GM23338 (cell line): ENCODE measurements around the gene GHRL. TPM values are rescaled to one million over a fixed set of nuclear protein-coding genes. Genes with fewer than 3 reads are reported as not detected.

ENCODE experiments used
- ATAC-seq: fragments of 200-7000 bp; cut with Tn5 transposase; 3 replicates; pipeline ENCODE4 v1.9.1; 2020
- DNase-seq: peaks from one replicate; pipeline ENCODE4 v3.0.0-alpha.2; 2015; ENCODE audit warnings: low spot score
- H2AFZ ChIP-seq: fragments of 200-600 bp; sonication (generic); 2 replicates; pipeline ENCODE4 v1.8.0; 2016; ENCODE audit warnings: antibody characterized with exemption, mild to moderate bottlenecking, moderate library complexity
- H3F3A ChIP-seq: fragments of 200-600 bp; sonication (generic); replicated peaks from 2 replicates; pipeline ENCODE4 v1.8.0; 2017; ENCODE audit warnings: antibody characterized with exemption, mixed run types, low read depth
- H3K27ac ChIP-seq: fragments of 200-600 bp; sonication (generic); 2 replicates; pipeline ENCODE4 v1.6.1; 2016; ENCODE audit warnings: low read depth
- H3K27me3 ChIP-seq: fragments of 200-600 bp; sonication (generic); 2 replicates; pipeline ENCODE4 v1.8.0; 2016; ENCODE audit warnings: mild to moderate bottlenecking, mixed run types, moderate library complexity; ENCODE audit not compliant: insufficient read depth
- H3K36me3 ChIP-seq: fragments of 200-600 bp; sonication (generic); 2 replicates; pipeline ENCODE4 v1.8.0; 2016; ENCODE audit warnings: mild to moderate bottlenecking; ENCODE audit not compliant: insufficient read depth
- H3K4me1 ChIP-seq: fragments of 200-600 bp; sonication (generic); 2 replicates; pipeline ENCODE4 v1.8.0; 2016; ENCODE audit warnings: mild to moderate bottlenecking, moderate library complexity; ENCODE audit not compliant: insufficient read depth
- H3K4me2 ChIP-seq: fragments of 200-600 bp; sonication (generic); 2 replicates; pipeline ENCODE4 v1.7.1; 2017; ENCODE audit warnings: mixed run types
- H3K4me3 ChIP-seq: fragments of 200-600 bp; sonication (generic); 2 replicates; pipeline ENCODE4 v1.6.1; 2016; ENCODE audit warnings: mixed run types
- H3K79me2 ChIP-seq: fragments of 200-600 bp; sonication (generic); replicated peaks from 2 replicates; pipeline ENCODE4 v1.8.0; 2017; ENCODE audit warnings: mild to moderate bottlenecking; ENCODE audit not compliant: insufficient read depth
- H3K9me2 ChIP-seq: fragments of 200-600 bp; sonication (generic); 2 replicates; pipeline ENCODE4 v1.8.0; 2017; ENCODE audit not compliant: insufficient read depth
- H4K20me1 ChIP-seq: fragments of 200-600 bp; sonication (generic); replicated peaks from 2 replicates; pipeline ENCODE4 v1.8.0; 2017; ENCODE audit warnings: mild to moderate bottlenecking; ENCODE audit not compliant: insufficient read depth
- H3K27ac Mint-ChIP-seq: 2 replicates; pipeline ENCODE4 v1.8.0; 2020; ENCODE audit warnings: inconsistent platforms, mild to moderate bottlenecking, moderate library complexity, mixed read lengths
- H3K27me3 Mint-ChIP-seq: 3 replicates; pipeline ENCODE4 v1.8.0; 2022; ENCODE audit warnings: low read depth, mild to moderate bottlenecking, moderate library complexity, mixed read lengths, inconsistent platforms; ENCODE audit not compliant: insufficient read depth, poor library complexity
- H3K36me3 Mint-ChIP-seq: 3 replicates; pipeline ENCODE4 v1.8.0; 2021; ENCODE audit warnings: low read depth, mild to moderate bottlenecking, inconsistent platforms, moderate library complexity, mixed read lengths
- H3K4me1 Mint-ChIP-seq: 3 replicates; pipeline ENCODE4 v1.8.0; 2020; ENCODE audit warnings: mild to moderate bottlenecking, inconsistent platforms, mixed read lengths
- H3K4me3 Mint-ChIP-seq: 3 replicates; pipeline ENCODE4 v1.8.0; 2021; ENCODE audit warnings: moderate library complexity, mild to moderate bottlenecking, inconsistent platforms, mixed read lengths
- H3K9me3 Mint-ChIP-seq: 3 replicates; pipeline ENCODE4 v1.8.0; 2020; ENCODE audit warnings: moderate library complexity, mild to moderate bottlenecking, inconsistent platforms, mixed read lengths
- CREB1 ChIP-seq: fragments of 250-450 bp; sonication (Bioruptor Pico); IDR thresholded peaks from 2 replicates; pipeline ENCODE4 v1.5.0; 2020; ENCODE audit warnings: low read depth, mild to moderate bottlenecking, moderate library complexity
- EZH2 ChIP-seq: fragments of 200-600 bp; sonication (generic); IDR thresholded peaks from one replicate; pipeline ENCODE4 v1.8.0; 2017; ENCODE audit warnings: antibody characterized with exemption, mild to moderate bottlenecking, low read depth; ENCODE audit not compliant: unreplicated experiment
- EZH2phosphoT487 ChIP-seq: fragments of 200-600 bp; sonication (generic); IDR thresholded peaks from one replicate; pipeline ENCODE4 v1.8.1; 2018; ENCODE audit warnings: antibody characterized with exemption; ENCODE audit not compliant: unreplicated experiment
- JUNB ChIP-seq: IDR thresholded peaks from one replicate; pipeline ENCODE4 v1.6.1; 2016; ENCODE audit warnings: antibody characterized with exemption; ENCODE audit not compliant: unreplicated experiment
- NANOG ChIP-seq: IDR thresholded peaks from 2 replicates; pipeline ENCODE4 v1.6.1; 2016; ENCODE audit warnings: antibody characterized with exemption, borderline replicate concordance
- POLR2AphosphoS5 ChIP-seq: IDR thresholded peaks from 2 replicates; pipeline ENCODE4 v1.6.1; 2016; ENCODE audit warnings: antibody characterized with exemption, low read depth
- STAT1 ChIP-seq: IDR thresholded peaks from one replicate; pipeline ENCODE4 v1.6.1; 2016; ENCODE audit warnings: antibody characterized with exemption; ENCODE audit not compliant: unreplicated experiment
- ZNF114 ChIP-seq: fragments of 250-450 bp; sonication (Bioruptor Pico); IDR thresholded peaks from 2 replicates; pipeline ENCODE4 v1.5.0; 2020; ENCODE audit warnings: mild to moderate bottlenecking, moderate library complexity
- ZNF331 ChIP-seq: fragments of 250-450 bp; sonication (Bioruptor Pico); IDR thresholded peaks from 2 replicates; pipeline ENCODE4 v1.5.0; 2020; ENCODE audit warnings: low read depth, mild to moderate bottlenecking, moderate library complexity
- ZNF462 ChIP-seq: fragments of 250-450 bp; sonication (Bioruptor Pico); IDR thresholded peaks from 2 replicates; pipeline ENCODE4 v1.5.0; 2020; ENCODE audit warnings: mild to moderate bottlenecking, moderate library complexity
- polyA plus RNA-seq: library from polyadenylated mRNA; unstranded; fragments of >200 nt; fragmentation: Nextera tagmentation; extraction: Ambion mirVana; gene quantifications from 2 replicates; pipeline ENCODE4 v1.2.1, GENCODE V29; 2016
- total RNA-seq: library from RNA; depleted of rRNA; stranded (reverse); fragments of >200 nt; shearing (Covaris generic); gene quantifications from 2 replicates; pipeline ENCODE4 v1.2.3, GENCODE V29; 2014
- TF ChIP-seq, protein P1 (sequence below): IDR thresholded peaks from 2 replicates; pipeline ENCODE4 v1.6.1; 2016; ENCODE audit warnings: antibody characterized with exemption
- TF ChIP-seq, protein P2 (sequence below), 2 experiments: fragments of 200-600 bp in 1 of 2; sonication (generic) in 1 of 2; conservative IDR thresholded peaks; 2 replicates each; pipeline versions ENCODE4 v1.5.1 to v1.6.1; 2016 to 2017; ENCODE audit warnings: antibody characterized with exemption in 2 of 2, low read depth in 2 of 2, mild to moderate bottlenecking in 2 of 2, moderate library complexity in 1 of 2
- TF ChIP-seq, protein P3 (sequence below): IDR thresholded peaks from one replicate; pipeline ENCODE4 v1.6.1; 2018; ENCODE audit warnings: antibody characterized with exemption; ENCODE audit not compliant: unreplicated experiment

Gene GHRL
- total and polyA plus RNA-seq, 2 experiments from 2014 or later: 0.78 TPM; not detected in 1

- TF ChIP-seq NANOG: no peak
- TF ChIP-seq, protein P1, sequence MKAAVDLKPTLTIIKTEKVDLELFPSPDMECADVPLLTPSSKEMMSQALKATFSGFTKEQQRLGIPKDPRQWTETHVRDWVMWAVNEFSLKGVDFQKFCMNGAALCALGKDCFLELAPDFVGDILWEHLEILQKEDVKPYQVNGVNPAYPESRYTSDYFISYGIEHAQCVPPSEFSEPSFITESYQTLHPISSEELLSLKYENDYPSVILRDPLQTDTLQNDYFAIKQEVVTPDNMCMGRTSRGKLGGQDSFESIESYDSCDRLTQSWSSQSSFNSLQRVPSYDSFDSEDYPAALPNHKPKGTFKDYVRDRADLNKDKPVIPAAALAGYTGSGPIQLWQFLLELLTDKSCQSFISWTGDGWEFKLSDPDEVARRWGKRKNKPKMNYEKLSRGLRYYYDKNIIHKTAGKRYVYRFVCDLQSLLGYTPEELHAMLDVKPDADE: no peak
- no peak for TF ChIP-seq EZH2phosphoT487
- TF ChIP-seq EZH2: no peak
- TF ChIP-seq, protein P2, sequence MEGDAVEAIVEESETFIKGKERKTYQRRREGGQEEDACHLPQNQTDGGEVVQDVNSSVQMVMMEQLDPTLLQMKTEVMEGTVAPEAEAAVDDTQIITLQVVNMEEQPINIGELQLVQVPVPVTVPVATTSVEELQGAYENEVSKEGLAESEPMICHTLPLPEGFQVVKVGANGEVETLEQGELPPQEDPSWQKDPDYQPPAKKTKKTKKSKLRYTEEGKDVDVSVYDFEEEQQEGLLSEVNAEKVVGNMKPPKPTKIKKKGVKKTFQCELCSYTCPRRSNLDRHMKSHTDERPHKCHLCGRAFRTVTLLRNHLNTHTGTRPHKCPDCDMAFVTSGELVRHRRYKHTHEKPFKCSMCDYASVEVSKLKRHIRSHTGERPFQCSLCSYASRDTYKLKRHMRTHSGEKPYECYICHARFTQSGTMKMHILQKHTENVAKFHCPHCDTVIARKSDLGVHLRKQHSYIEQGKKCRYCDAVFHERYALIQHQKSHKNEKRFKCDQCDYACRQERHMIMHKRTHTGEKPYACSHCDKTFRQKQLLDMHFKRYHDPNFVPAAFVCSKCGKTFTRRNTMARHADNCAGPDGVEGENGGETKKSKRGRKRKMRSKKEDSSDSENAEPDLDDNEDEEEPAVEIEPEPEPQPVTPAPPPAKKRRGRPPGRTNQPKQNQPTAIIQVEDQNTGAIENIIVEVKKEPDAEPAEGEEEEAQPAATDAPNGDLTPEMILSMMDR (conservative IDR thresholded peaks at IDR 0.05; ENCODE audit: low read depth in 2 of 2): no peak
- TF ChIP-seq ZNF462: no peak
- TF ChIP-seq, protein P3, sequence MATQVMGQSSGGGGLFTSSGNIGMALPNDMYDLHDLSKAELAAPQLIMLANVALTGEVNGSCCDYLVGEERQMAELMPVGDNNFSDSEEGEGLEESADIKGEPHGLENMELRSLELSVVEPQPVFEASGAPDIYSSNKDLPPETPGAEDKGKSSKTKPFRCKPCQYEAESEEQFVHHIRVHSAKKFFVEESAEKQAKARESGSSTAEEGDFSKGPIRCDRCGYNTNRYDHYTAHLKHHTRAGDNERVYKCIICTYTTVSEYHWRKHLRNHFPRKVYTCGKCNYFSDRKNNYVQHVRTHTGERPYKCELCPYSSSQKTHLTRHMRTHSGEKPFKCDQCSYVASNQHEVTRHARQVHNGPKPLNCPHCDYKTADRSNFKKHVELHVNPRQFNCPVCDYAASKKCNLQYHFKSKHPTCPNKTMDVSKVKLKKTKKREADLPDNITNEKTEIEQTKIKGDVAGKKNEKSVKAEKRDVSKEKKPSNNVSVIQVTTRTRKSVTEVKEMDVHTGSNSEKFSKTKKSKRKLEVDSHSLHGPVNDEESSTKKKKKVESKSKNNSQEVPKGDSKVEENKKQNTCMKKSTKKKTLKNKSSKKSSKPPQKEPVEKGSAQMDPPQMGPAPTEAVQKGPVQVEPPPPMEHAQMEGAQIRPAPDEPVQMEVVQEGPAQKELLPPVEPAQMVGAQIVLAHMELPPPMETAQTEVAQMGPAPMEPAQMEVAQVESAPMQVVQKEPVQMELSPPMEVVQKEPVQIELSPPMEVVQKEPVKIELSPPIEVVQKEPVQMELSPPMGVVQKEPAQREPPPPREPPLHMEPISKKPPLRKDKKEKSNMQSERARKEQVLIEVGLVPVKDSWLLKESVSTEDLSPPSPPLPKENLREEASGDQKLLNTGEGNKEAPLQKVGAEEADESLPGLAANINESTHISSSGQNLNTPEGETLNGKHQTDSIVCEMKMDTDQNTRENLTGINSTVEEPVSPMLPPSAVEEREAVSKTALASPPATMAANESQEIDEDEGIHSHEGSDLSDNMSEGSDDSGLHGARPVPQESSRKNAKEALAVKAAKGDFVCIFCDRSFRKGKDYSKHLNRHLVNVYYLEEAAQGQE: no peak
- TF ChIP-seq CREB1 (CRISPR knock-in tag): no peak
- no peak for TF ChIP-seq POLR2AphosphoS5
- no peak for TF ChIP-seq STAT1
- no peak for TF ChIP-seq ZNF114 (CRISPR knock-in tag)
- TF ChIP-seq ZNF331: no peak
- TF ChIP-seq JUNB: no peak
- Histone ChIP-seq H3K79me2 (no peaks in the 10 kb centered on the region), H3K4me2 (no peak overlapping the region), H2AFZ (no peak overlapping the region), H3K36me3 (peaks cover 55% of the 10 kb centered on the region), H3K27me3 (no peaks in the 10 kb centered on the region), H3K27ac (no peak overlapping the region), H3K4me1 (no peaks in the 10 kb centered on the region), H4K20me1 (peaks cover 8% of the 10 kb centered on the region), H3F3A (no peaks in the 10 kb centered on the region), H3K9me2 (no peaks in the 10 kb centered on the region), H3K4me3 (no peak overlapping the region)
- DNase-seq (no peak), ATAC-seq (no peak)
- peaks cover 85% of the 10 kb centered on the region for H3K36me3 Mint-ChIP-seq
- H3K27me3 Mint-ChIP-seq: peaks cover 7% of the 10 kb centered on the region
- no peak overlapping the region for H3K27ac Mint-ChIP-seq
- H3K4me1 Mint-ChIP-seq: peaks cover 2% of the 10 kb centered on the region; the same call in 1 of the 3 replicates
- H3K9me3 Mint-ChIP-seq: no peaks in the 10 kb centered on the region; the same call in 2 of the 3 replicates
- H3K4me3 Mint-ChIP-seq: no peak overlapping the region
These were observed 12.2 kb upstream of the GHRL start for GRCh38 chr3:10304905-10305304.
